ENCODE data around the gene FPR1. TPM values are rescaled to one million over a fixed set of nuclear protein-coding genes. Genes with fewer than 3 reads are reported as not detected.

Gene FPR1
- total RNA-seq, 1 donor from 2014 or later: 9.3 TPM

DNA sequence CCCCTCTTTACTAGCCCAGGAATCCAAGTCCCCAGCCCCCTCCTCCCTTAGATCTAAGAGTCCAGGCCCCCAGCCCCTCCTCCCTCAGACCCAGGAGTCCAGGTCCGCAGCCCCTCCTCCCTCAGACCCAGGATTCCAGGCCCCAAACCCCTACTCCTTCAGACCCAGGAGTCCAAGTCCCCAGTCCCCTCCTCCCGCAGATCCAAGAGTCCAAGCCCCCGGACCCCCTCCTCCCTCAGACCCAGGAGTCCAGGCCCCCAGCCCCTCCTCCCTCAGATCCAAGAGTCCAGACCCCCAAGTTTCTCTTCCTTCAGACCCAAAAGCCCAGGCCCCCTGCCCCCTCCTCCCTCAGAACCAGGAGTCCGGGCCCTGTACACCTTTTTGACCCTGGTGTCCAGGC is 47.1 kb downstream of the FPR1 start:
- no peak for DNase-seq (ENCODE audit: low spot score)

DNA sequence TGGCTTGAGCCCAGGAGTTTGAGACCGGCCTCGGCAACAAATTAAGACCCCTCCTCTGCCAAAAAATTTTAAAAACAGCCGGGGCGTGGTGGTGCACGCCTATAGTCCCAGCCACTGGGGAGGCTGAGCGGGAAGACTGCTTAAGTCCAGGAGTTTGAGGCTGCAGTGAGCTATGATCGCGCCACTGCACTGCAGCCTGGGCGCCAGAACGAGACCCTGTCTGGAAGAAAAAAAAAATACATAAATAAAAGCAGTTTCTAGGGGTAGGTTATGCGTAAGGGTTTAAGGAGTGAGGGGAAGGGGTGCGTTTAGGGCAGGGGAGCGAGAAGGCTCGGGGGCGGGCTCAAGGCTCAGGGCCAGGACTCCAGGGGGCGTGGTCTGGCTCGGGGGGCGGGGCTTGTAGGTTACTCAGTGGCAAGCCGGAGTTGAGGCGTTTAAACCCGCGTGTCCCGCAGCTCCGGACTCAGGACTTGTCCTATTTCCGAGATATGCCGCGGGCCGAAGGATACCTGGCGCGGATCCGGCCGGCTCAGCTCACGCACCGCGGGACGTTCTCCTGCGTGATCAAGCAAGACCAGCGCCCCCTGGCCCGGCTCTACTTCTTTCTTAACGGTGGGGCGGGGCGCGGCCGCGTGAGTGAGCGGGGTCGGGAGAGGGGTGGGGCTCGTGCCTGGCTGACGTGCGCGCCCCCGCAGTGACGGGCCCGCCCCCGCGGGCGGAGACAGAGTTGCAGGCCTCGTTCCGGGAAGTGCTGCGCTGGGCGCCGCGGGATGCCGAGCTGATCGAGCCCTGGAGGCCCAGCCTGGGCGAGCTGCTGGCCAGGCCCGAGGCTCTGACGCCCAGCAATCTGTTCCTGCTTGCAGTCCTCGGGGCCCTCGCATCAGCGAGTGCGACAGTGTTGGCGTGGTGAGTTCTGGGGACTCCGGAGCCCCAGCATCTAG is 47.8 kb downstream of the FPR1 start:
- peak; percentile 96 for DNase-seq (ENCODE audit: low spot score)

DNA sequence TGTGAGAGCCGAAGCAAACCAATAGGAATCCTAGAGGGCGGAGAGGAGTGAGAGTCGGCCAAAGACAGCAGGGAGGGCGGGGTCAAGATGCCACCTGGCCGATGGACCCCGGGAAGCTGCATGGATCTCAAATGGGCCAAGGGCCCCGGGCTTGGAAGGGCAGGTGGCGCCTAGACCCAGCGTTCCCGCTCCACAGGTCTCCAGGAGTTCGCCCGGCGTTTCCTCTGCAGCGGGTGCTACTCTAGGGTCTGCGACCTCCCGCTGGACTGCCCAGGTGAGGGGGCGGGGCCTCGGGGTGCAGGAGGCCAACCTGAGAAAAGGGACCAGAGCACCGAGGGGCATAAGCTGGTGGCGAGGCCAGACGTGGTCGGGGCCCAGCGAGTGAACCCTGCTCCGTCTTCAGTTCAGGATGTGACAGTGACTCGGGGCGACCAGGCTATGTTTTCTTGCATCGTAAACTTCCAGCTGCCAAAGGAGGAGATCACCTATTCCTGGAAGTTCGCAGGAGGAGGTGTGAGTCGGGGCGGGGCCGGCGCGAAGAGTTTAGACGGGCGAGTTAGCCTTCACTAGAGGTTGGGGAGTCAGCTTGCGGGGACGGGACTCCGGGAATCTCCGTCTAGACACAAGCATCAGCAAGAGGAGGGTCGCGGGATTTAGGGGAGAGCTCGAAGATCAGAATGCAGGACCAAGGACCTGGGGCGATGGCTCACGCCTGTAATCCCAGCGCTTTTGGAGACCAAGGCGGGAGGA is 48.7 kb downstream of the FPR1 start:
- DNase-seq (ENCODE audit: low spot score): peak; percentile 52

DNA sequence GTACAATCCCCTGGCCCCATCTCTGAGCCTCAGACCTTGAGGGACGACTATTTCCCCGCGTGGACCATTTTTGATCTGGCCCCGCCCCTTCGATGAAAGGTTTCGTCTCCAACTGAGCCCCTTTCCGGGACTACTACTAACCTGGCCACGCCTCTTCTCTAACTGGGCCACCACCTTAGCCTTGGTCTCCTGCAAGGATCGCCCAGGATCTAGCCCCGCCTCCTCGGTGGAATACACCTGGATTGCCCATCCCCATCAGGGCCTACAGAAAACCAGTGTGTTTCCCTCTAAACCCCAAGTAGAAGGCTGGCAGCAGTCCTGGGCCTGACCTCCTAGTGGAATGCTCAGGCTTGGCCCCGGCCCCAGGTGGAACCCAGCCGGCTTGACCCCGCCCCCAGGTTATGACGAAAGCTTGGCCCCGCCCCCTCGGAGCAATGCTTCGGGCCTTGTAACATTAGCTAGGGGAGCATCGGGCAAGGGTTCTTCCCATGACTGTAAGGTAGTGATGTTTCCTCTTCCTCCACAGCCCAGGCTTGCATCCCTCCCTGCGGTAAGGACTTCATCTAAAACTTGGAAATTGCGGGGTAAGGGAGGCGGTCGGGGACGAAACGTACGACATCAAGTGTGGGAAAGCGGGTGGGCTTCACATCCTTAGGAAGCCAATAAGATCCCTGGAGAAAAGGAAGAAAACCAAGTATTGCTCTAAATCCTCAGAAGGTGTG is 49.4 kb downstream of the FPR1 start:
- peak; percentile 87 for DNase-seq (ENCODE audit: low spot score)

DNA sequence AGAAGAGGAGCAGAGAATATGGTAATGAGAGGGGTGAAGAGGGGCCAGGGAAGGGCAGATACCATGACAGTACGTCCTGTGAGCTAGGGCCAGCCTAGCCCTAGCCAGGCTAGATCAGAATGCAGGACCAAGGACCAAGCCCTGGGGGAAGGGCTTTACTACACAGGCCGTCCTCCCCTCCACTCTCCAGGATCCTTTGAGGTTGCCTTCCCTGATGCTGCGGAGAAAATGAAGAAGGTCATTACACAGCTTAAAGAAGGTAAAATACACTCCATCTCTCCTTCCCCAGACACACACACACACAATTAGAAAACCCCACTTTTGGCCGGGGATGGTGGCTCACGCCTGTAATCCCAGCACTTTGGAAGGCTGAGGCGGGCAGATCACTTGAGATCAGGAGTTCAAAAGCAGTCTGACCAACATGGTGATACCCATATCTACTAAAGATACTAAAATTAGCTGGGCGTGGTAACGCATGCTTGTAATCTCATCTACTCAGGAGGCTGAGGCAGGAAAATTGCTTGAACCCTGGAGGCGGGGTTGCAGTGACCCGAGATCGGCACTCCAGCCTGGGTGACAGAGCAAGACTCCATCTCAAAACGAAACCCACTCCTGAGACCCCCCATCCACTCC is 50.1 kb downstream of the FPR1 start:
- no peak for DNase-seq (ENCODE audit: low spot score)

DNA sequence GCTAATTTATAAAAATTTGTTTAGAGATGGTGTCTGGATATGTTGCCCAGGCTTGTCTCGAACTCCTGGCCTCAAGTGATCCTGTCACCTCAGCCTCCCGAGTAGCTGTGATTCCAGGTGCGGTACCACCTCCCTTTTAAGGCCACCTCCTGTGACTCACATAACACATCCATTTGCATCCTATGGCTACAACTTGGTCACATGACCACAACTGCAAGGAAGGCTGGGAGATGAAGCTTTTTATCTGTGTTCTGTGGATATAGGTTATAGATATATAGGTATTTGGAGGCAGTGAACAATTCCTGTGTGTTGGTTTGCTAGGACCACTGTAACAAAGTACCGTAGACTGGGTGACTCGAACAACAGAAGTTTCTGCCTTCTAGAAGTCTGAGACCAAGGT is 52.5 kb downstream of the FPR1 start:
- no peak for DNase-seq (ENCODE audit: low spot score)

DNA sequence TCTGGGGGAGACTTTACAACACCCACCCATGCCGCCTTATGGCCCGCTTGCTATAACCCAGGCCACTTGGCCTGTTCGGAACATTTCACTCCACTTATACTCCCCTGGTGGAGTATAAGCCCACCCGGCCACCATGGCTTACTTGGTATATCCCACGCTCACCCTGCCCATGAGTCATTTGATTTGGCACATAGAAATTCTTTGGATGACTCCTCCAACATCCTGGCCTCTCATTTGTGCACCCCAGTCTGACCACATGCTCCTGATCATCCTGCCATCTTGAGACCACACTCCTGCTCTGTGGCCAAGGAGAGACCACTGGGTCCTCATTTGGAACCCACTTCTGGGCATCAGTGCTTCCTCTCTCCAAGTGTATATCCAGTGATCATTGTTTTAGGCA is 53.4 kb downstream of the FPR1 start:
- no peak for DNase-seq (ENCODE audit: low spot score)

DNA sequence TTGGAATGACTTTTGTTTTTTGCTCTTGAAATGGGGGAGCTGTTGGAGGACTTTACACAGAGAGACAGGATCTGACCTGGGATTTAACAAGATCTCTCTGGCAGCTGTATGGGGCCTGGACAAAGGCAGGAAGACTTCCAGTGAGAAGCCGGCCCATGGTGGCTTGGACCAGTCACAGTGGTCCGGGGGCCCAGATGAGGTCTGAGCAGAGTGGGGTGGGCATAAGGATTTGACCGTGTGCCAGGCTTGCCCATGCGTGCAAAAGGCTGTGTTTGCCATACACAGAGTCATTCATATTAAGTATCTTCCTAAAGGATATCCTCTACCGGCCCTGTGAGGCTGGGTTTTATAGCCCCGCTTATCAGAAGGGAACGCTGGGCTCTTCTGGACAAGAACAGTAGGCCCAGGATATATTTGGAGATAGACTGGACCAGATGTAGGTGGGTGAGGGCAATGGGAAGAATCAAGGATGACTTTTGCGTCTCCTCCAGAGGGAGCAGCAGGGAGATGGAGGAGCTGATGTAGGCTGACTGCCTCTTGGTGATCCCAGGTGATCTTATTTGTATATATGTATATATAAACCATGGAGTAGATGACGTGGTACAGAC is 54.4 kb downstream of the FPR1 start:
- DNase-seq (ENCODE audit: low spot score): no peak

DNA sequence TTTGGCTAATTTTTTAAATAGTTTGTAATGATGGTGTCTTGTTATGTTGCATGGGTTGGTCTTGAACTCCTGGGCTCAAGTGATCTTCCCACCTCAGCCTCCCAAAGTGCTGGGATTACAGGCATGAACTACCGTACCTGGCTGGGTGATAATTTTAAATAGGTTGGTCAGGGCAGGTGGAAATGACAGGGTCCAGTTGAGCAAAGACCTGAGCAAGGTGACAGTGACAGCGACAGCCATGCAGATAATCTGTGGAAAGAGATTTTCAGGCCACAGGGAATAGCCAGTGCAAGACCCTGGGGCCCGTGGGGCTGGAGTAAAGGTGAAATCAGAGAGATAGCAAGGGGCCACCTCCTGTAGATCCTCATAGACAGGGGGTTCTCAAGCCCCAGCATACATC is 55.1 kb downstream of the FPR1 start:
- DNase-seq (ENCODE audit: low spot score): no peak

Other genes starting within 250 kb of the FPR1 start
- gene SIGLEC6, start 220.2 kb downstream of the FPR1 start, total RNA-seq: 5.1 TPM
- 9.4 TPM for gene ZNF175, start 180.6 kb downstream of the FPR1 start, total RNA-seq
- gene SIGLEC5, start 121.5 kb downstream of the FPR1 start, total RNA-seq: 1.1 TPM
- gene SIGLEC14, start 105.1 kb downstream of the FPR1 start, total RNA-seq: 5.9 TPM
- gene SPACA6, start 58.5 kb downstream of the FPR1 start, total RNA-seq: 29.3 TPM
- 0.12 TPM for gene HAS1, start 27.9 kb downstream of the FPR1 start, total RNA-seq
- gene FPR2, start 9.3 kb upstream of the FPR1 start, total RNA-seq: not detected
- 7.0 TPM for gene FPR3, start 43.3 kb upstream of the FPR1 start, total RNA-seq
- 16.8 TPM for gene ZNF577, start 136.1 kb upstream of the FPR1 start, total RNA-seq
- gene ZNF649, start 153.1 kb upstream of the FPR1 start, total RNA-seq: 13.9 TPM
- gene ZNF613, start 175.6 kb upstream of the FPR1 start, total RNA-seq: 7.9 TPM
- 12.8 TPM for gene ZNF350, start 235.0 kb upstream of the FPR1 start, total RNA-seq

Data from mucosa of gallbladder (tissue), 1 donor.